Mesenchymal stem cell (in vitro differentiated cells and primary cell): ENCODE results near the gene GARIN5A.

ENCODE experiments used
- DNase-seq: peaks from one replicate; pipeline ENCODE4 v3.0.0-alpha.2; 2013
- H2AFZ ChIP-seq: one replicate; pipeline ENCODE4 v1.6.1; 2013; ENCODE audit warnings: low read depth, mild to moderate bottlenecking, control low read depth, inconsistent platforms, low read length, moderate library complexity
- H2AK5ac ChIP-seq: 2 replicates; pipeline ENCODE4 v1.6.1; 2013; ENCODE audit warnings: low read length, moderate library complexity, mild to moderate bottlenecking, inconsistent platforms; ENCODE audit not compliant: severe bottlenecking
- H2BK120ac ChIP-seq: one replicate; pipeline ENCODE4 v1.6.1; 2013; ENCODE audit warnings: low read depth, mild to moderate bottlenecking, inconsistent platforms, low read length, moderate library complexity
- H2BK12ac ChIP-seq, 2 experiments: one replicate each; pipeline ENCODE4 v1.6.1; 2013; ENCODE audit warnings: inconsistent platforms in 2 of 2, low read length in 2 of 2, mild to moderate bottlenecking in 2 of 2, moderate library complexity in 2 of 2, control low read depth in 1 of 2
- H2BK15ac ChIP-seq: one replicate; pipeline ENCODE4 v1.6.1; 2013; ENCODE audit warnings: mild to moderate bottlenecking, low read depth, inconsistent platforms; ENCODE audit not compliant: poor library complexity, severe bottlenecking
- H2BK5ac ChIP-seq: 2 replicates; pipeline ENCODE4 v1.6.1; 2013; ENCODE audit warnings: low read depth, mild to moderate bottlenecking, low read length, control low read depth, inconsistent platforms; ENCODE audit not compliant: poor library complexity, severe bottlenecking
- H3K14ac ChIP-seq, 2 experiments: one replicate each; pipeline ENCODE4 v1.6.1; 2013; ENCODE audit warnings: inconsistent platforms in 2 of 2, low read length in 2 of 2, control low read depth in 1 of 2, mild to moderate bottlenecking in 1 of 2, moderate library complexity in 1 of 2
- H3K18ac ChIP-seq, 2 experiments: one replicate each; pipeline ENCODE4 v1.6.1; 2013; ENCODE audit warnings: inconsistent platforms in 2 of 2, low read length in 2 of 2, control low read depth in 1 of 2, low read depth in 1 of 2, mild to moderate bottlenecking in 1 of 2
- H3K23ac ChIP-seq, 2 experiments: one replicate each; pipeline ENCODE4 v1.6.1; 2013; ENCODE audit warnings: inconsistent platforms in 2 of 2, low read length in 2 of 2, mild to moderate bottlenecking in 2 of 2, moderate library complexity in 2 of 2, control low read depth in 1 of 2
- H3K27ac ChIP-seq: 2 replicates; pipeline ENCODE4 v1.5.1; 2013; ENCODE audit warnings: mild to moderate bottlenecking, moderate library complexity, low read length, control low read depth, inconsistent platforms; ENCODE audit not compliant: poor library complexity, severe bottlenecking
- H3K27me3 ChIP-seq, 2 experiments: 2 replicates each; pipeline versions ENCODE4 v1.6.1 to v1.7.0; 2013; ENCODE audit warnings: low read length in 2 of 2, mild to moderate bottlenecking in 2 of 2, moderate library complexity in 2 of 2, control low read depth in 1 of 2, inconsistent platforms in 1 of 2; ENCODE audit not compliant: control insufficient read depth in 1 of 2, insufficient read depth in 1 of 2
- H3K36me3 ChIP-seq, 2 experiments: 2 replicates each; pipeline versions ENCODE4 v1.6.1 to v1.7.0; 2013; ENCODE audit warnings: low read length in 2 of 2, control low read depth in 1 of 2, inconsistent platforms in 1 of 2, low read depth in 1 of 2, mild to moderate bottlenecking in 1 of 2; ENCODE audit not compliant: insufficient read depth in 2 of 2, control insufficient read depth in 1 of 2
- H3K4ac ChIP-seq, 2 experiments: one replicate each; pipeline ENCODE4 v1.6.1; 2013; ENCODE audit warnings: inconsistent platforms in 2 of 2, low read length in 2 of 2, mild to moderate bottlenecking in 2 of 2, moderate library complexity in 2 of 2, control low read depth in 1 of 2, low read depth in 1 of 2
- H3K4me1 ChIP-seq: 2 replicates; pipeline ENCODE4 v1.6.1; 2013; ENCODE audit warnings: low read depth, low read length, control low read depth; ENCODE audit not compliant: control insufficient read depth, insufficient read depth
- H3K4me2 ChIP-seq: 2 replicates; pipeline ENCODE4 v1.6.1; 2013; ENCODE audit warnings: low read length, mild to moderate bottlenecking, inconsistent platforms; ENCODE audit not compliant: poor library complexity, severe bottlenecking
- H3K4me3 ChIP-seq, 2 experiments: 2 replicates each; pipeline versions ENCODE4 v1.5.1 to v1.7.0; 2013; ENCODE audit warnings: low read length in 2 of 2, mild to moderate bottlenecking in 2 of 2, control low read depth in 1 of 2, low read depth in 1 of 2; ENCODE audit not compliant: insufficient read depth in 1 of 2
- H3K79me1 ChIP-seq: replicated peaks from 2 replicates; pipeline ENCODE4 v1.6.1; 2013; ENCODE audit warnings: mild to moderate bottlenecking, control low read depth, low read length, inconsistent platforms; ENCODE audit not compliant: poor library complexity, severe bottlenecking
- H3K9ac ChIP-seq: 2 replicates; pipeline ENCODE4 v1.7.0; 2013; ENCODE audit warnings: mild to moderate bottlenecking, low read length, moderate library complexity
- H3K9me3 ChIP-seq: 2 replicates; pipeline ENCODE4 v1.7.0; 2013; ENCODE audit warnings: mild to moderate bottlenecking, low read length; ENCODE audit not compliant: control insufficient read depth
- H4K8ac ChIP-seq: one replicate; pipeline ENCODE4 v1.6.1; 2013; ENCODE audit warnings: inconsistent platforms, mild to moderate bottlenecking, low read length, moderate library complexity
- H4K91ac ChIP-seq: one replicate; pipeline ENCODE4 v1.6.1; 2013; ENCODE audit warnings: mild to moderate bottlenecking, low read length, inconsistent platforms
- WGBS: methylation state at CpG from one replicate; pipeline ENCODE4 v1.1.7; 2013; ENCODE audit warnings: mixed read lengths; 5-methylcytosine and 5-hydroxymethylcytosine counted together

Gene GARIN5A

GRCh38 chr19:50510121-50510670 lies 33.5 kb upstream of the GARIN5A start:
- H3K4me1 ChIP-seq: peaks cover 22% of the 10 kb centered on the region
- peak overlapping the region; percentile 27 for H2AK5ac ChIP-seq
- peak overlapping the region; percentile 54 for H4K91ac ChIP-seq
- peak overlapping the region; percentile 33 for H4K8ac ChIP-seq
- no peak overlapping the region for H2BK5ac ChIP-seq
- 82% methylated on average over 22 of the region's 26 CpGs for WGBS
- no peak for DNase-seq
- H2BK120ac ChIP-seq: no peak overlapping the region
- H3K9ac ChIP-seq: peak overlapping the region; percentile 98
- H3K9me3 ChIP-seq: no peaks in the 10 kb centered on the region
- H3K36me3 ChIP-seq: peaks cover 0 to 19% of the 10 kb centered on the region in 2 experiments
- H2BK15ac ChIP-seq: no peak overlapping the region
- no peak overlapping the region for H3K27ac ChIP-seq
- H3K27me3 ChIP-seq: peaks cover 0 to 9% of the 10 kb centered on the region in 2 experiments
- no peak overlapping the region for H2AFZ ChIP-seq
- peak overlapping the region in 1 of 2 experiments; percentile 19 for H3K14ac ChIP-seq
- no peak overlapping the region for H3K23ac ChIP-seq
- peaks cover 10% of the 10 kb centered on the region for H3K79me1 ChIP-seq
- peak overlapping the region in 1 of 2 experiments; percentile 37 for H3K18ac ChIP-seq
- peak overlapping the region in 1 of 2 experiments; percentile 17 for H2BK12ac ChIP-seq
- H3K4me3 ChIP-seq: peak overlapping the region in 1 of 2 experiments; percentile 99
- H3K4ac ChIP-seq: peak overlapping the region in 1 of 2 experiments; percentile 47
- peak overlapping the region; percentile 62 for H3K4me2 ChIP-seq

- 92% methylated on average over 11 of the region's 11 CpGs for WGBS
These were observed 32.7 kb upstream of the GARIN5A start for GRCh38 chr19:50509366-50509765.

GRCh38 chr19:50508843-50509190 lies 32.2 kb upstream of the GARIN5A start:
- H2AK5ac ChIP-seq: peak overlapping the region; percentile 61
- peaks cover 0 to 19% of the 10 kb centered on the region in 2 experiments for H3K36me3 ChIP-seq
- H3K79me1 ChIP-seq: peaks cover 10% of the 10 kb centered on the region
- no peak overlapping the region for H4K8ac ChIP-seq
- no peaks in the 10 kb centered on the region for H3K9me3 ChIP-seq
- no peak overlapping the region for H2BK5ac ChIP-seq
- no peak overlapping the region for H2AFZ ChIP-seq
- no peak overlapping the region for H3K4me2 ChIP-seq
- no peak overlapping the region for H3K9ac ChIP-seq
- no peak for DNase-seq
- no peak overlapping the region for H3K4me3 ChIP-seq
- H3K4ac ChIP-seq: no peak overlapping the region
- H3K23ac ChIP-seq: peak overlapping the region in 1 of 2 experiments; percentile 63
- H3K14ac ChIP-seq: no peak overlapping the region
- WGBS: 74% methylated on average over 2 of the region's 3 CpGs
- H2BK120ac ChIP-seq: no peak overlapping the region
- no peak overlapping the region for H3K18ac ChIP-seq
- H3K27ac ChIP-seq: no peak overlapping the region
- H2BK15ac ChIP-seq: no peak overlapping the region
- no peak overlapping the region for H2BK12ac ChIP-seq
- peaks cover 0 to 4% of the 10 kb centered on the region in 2 experiments for H3K27me3 ChIP-seq
- H3K4me1 ChIP-seq: peaks cover 22% of the 10 kb centered on the region
- H4K91ac ChIP-seq: no peak overlapping the region

More at GRCh38 chr19:50509366-50509765, 32.7 kb upstream of the GARIN5A start:
- no peak overlapping the region for H2AK5ac ChIP-seq
- H4K91ac ChIP-seq: no peak overlapping the region
- no peak overlapping the region for H3K4ac ChIP-seq
- H3K4me3 ChIP-seq: no peak overlapping the region
- peaks cover 0 to 19% of the 10 kb centered on the region in 2 experiments for H3K36me3 ChIP-seq
- H2BK120ac ChIP-seq: no peak overlapping the region
- peaks cover 22% of the 10 kb centered on the region for H3K4me1 ChIP-seq
- no peak for DNase-seq
- no peak overlapping the region for H3K9ac ChIP-seq
- no peak overlapping the region for H2BK15ac ChIP-seq
- no peak overlapping the region for H3K14ac ChIP-seq
- H2BK5ac ChIP-seq: no peak overlapping the region
- H3K9me3 ChIP-seq: no peaks in the 10 kb centered on the region
- H3K23ac ChIP-seq: no peak overlapping the region
- no peak overlapping the region for H3K27ac ChIP-seq
- peaks cover 10% of the 10 kb centered on the region for H3K79me1 ChIP-seq
- no peak overlapping the region for H2BK12ac ChIP-seq
- no peak overlapping the region for H3K18ac ChIP-seq
- H2AFZ ChIP-seq: no peak overlapping the region
- no peak overlapping the region for H4K8ac ChIP-seq
- H3K27me3 ChIP-seq: peaks cover 0 to 8% of the 10 kb centered on the region in 2 experiments
- H3K4me2 ChIP-seq: no peak overlapping the region

- H2BK5ac ChIP-seq: no peak overlapping the region
These were observed 30.7 kb upstream of the GARIN5A start for GRCh38 chr19:50507376-50507775.

More at GRCh38 chr19:50507376-50507775, 30.7 kb upstream of the GARIN5A start:
- WGBS: 97% methylated on average over 8 of the region's 8 CpGs
- H4K91ac ChIP-seq: no peak overlapping the region
- H3K79me1 ChIP-seq: peaks cover 10% of the 10 kb centered on the region
- H2AFZ ChIP-seq: no peak overlapping the region
- no peak overlapping the region for H3K18ac ChIP-seq
- no peak overlapping the region for H3K4me2 ChIP-seq
- H3K36me3 ChIP-seq: peaks cover 0 to 19% of the 10 kb centered on the region in 2 experiments
- H2BK12ac ChIP-seq: no peak overlapping the region
- H3K23ac ChIP-seq: no peak overlapping the region
- no peak overlapping the region for H2BK120ac ChIP-seq
- H3K4me1 ChIP-seq: peaks cover 22% of the 10 kb centered on the region
- H3K4me3 ChIP-seq: no peak overlapping the region
- H2AK5ac ChIP-seq: no peak overlapping the region
- no peaks in the 10 kb centered on the region for H3K27me3 ChIP-seq
- no peak overlapping the region for H3K14ac ChIP-seq
- no peak overlapping the region for H3K27ac ChIP-seq
- no peak overlapping the region for H4K8ac ChIP-seq
- no peaks in the 10 kb centered on the region for H3K9me3 ChIP-seq
- H3K9ac ChIP-seq: no peak overlapping the region
- DNase-seq: no peak
- no peak overlapping the region for H3K4ac ChIP-seq
- H2BK15ac ChIP-seq: no peak overlapping the region
